A549 (cell line): ENCODE data around the gene METTL6.
"Not testable (repeated sequence)": the region's sequence is repeated elsewhere in the genome, so short reads cannot be mapped to it uniquely, and the experiment has no call there.

Source experiments
- ELK1 ChIP-seq: fragments of 150-350 bp; IDR thresholded peaks from 2 replicates; pipeline ENCODE4 v1.6.1; 2014; ENCODE audit warnings: low read depth, mild to moderate bottlenecking, low read length
- POLR2A ChIP-seq: IDR thresholded peaks from 2 replicates; pipeline ENCODE4 v1.6.1; 2012; ENCODE audit warnings: mild to moderate bottlenecking, low read length
- RFX5 ChIP-seq: fragments of 450-650 bp; IDR thresholded peaks from 2 replicates; pipeline ENCODE4 v1.7.1; 2014; ENCODE audit warnings: antibody characterized with exemption, mild to moderate bottlenecking, moderate library complexity
- TF ChIP-seq, protein P1 (sequence below): fragments of >200 bp; sonication (Bioruptor Twin); formaldehyde crosslinking; IDR thresholded peaks from 3 replicates; pipeline ENCODE4 v1.5.1; 2016
- TF ChIP-seq, protein P2 (sequence below): fragments of 200-600 bp; sonication (generic); IDR thresholded peaks from 2 replicates; pipeline ENCODE4 v1.6.1; 2016; ENCODE audit warnings: antibody characterized with exemption, mild to moderate bottlenecking, moderate library complexity

GRCh38 chr3:15410966-15411365 is 16.4 kb downstream of the METTL6 start:
- TF ChIP-seq POLR2A, ELK1, RFX5: not testable (repeated sequence)
- TF ChIP-seq, protein P1, sequence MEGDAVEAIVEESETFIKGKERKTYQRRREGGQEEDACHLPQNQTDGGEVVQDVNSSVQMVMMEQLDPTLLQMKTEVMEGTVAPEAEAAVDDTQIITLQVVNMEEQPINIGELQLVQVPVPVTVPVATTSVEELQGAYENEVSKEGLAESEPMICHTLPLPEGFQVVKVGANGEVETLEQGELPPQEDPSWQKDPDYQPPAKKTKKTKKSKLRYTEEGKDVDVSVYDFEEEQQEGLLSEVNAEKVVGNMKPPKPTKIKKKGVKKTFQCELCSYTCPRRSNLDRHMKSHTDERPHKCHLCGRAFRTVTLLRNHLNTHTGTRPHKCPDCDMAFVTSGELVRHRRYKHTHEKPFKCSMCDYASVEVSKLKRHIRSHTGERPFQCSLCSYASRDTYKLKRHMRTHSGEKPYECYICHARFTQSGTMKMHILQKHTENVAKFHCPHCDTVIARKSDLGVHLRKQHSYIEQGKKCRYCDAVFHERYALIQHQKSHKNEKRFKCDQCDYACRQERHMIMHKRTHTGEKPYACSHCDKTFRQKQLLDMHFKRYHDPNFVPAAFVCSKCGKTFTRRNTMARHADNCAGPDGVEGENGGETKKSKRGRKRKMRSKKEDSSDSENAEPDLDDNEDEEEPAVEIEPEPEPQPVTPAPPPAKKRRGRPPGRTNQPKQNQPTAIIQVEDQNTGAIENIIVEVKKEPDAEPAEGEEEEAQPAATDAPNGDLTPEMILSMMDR, result not testable (repeated sequence)
- TF ChIP-seq, protein P2, sequence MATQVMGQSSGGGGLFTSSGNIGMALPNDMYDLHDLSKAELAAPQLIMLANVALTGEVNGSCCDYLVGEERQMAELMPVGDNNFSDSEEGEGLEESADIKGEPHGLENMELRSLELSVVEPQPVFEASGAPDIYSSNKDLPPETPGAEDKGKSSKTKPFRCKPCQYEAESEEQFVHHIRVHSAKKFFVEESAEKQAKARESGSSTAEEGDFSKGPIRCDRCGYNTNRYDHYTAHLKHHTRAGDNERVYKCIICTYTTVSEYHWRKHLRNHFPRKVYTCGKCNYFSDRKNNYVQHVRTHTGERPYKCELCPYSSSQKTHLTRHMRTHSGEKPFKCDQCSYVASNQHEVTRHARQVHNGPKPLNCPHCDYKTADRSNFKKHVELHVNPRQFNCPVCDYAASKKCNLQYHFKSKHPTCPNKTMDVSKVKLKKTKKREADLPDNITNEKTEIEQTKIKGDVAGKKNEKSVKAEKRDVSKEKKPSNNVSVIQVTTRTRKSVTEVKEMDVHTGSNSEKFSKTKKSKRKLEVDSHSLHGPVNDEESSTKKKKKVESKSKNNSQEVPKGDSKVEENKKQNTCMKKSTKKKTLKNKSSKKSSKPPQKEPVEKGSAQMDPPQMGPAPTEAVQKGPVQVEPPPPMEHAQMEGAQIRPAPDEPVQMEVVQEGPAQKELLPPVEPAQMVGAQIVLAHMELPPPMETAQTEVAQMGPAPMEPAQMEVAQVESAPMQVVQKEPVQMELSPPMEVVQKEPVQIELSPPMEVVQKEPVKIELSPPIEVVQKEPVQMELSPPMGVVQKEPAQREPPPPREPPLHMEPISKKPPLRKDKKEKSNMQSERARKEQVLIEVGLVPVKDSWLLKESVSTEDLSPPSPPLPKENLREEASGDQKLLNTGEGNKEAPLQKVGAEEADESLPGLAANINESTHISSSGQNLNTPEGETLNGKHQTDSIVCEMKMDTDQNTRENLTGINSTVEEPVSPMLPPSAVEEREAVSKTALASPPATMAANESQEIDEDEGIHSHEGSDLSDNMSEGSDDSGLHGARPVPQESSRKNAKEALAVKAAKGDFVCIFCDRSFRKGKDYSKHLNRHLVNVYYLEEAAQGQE, result not testable (repeated sequence)
